ENCODE measurements around the gene RPS19. TPM values are rescaled to one million over a fixed set of nuclear protein-coding genes. Genes with fewer than 3 reads are reported as not detected.
A peak's percentile ranks its signal among the peaks of the same experiment; 100 is the strongest.
"Not testable (repeated sequence)": the region's sequence is repeated elsewhere in the genome, so short reads cannot be mapped to it uniquely, and the experiment has no call there.

RPS19 gene
- total RNA-seq, 1 donor from 2014 or later: 1,837 TPM

DNA sequence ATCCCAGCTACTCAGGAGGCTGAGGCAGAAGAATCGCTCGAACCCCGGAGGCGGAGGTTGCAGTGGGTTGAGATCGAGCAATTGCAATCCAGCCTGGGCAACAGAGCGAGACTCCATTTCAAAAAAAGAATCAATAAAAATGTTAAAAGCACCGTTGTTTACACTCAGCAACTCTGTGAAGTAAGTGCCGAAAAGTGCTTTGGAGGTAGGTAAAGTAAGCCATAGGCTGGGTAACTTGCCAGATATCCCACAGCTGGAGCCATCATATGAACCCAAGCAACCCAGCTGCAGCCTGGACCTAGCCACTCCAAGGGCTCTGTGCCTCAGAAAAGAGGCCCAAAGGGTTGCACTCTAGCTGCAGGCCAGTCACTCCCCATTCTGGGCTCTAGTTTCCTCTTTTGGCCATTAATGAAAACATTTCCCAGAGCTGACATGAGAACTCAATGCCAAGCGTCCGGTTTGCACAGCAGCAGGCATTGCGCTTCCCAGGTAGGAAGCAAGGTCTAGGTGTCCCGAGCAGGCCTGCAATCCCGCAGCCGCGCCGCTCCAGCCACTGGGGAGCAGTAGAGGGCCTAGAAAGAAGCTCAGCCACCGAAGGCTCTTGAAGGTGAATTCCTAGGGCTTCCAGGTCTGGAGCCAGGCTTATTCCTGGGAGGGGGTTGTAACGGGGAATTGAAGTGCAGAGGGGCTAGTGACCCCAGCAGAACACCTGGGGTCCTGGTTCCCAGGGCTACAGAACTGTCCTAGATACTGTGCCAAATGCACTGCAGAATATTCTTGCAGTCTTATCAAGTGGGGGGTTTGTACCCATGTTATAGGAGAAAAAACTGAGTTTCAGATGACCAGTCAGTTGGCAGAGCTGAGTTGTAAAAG, 13.0 kb downstream of the RPS19 start:
- TF ChIP-seq CTCF (IDR thresholded peaks at IDR 0.05): peak; percentile 65
- no peak for DNase-seq (ENCODE audit: extremely low spot score, unreplicated experiment)
- Mint-ChIP-seq H3K27ac (ENCODE audit: unreplicated experiment) (no peak overlapping the region), H3K9me3 (ENCODE audit: unreplicated experiment) (no peaks in the 10 kb centered on the region), H3K4me1 (ENCODE audit: unreplicated experiment) (no peaks in the 10 kb centered on the region), H3K4me3 (ENCODE audit: unreplicated experiment) (no peak overlapping the region), H3K27me3 (ENCODE audit: unreplicated experiment) (no peaks in the 10 kb centered on the region), H3K36me3 (ENCODE audit: unreplicated experiment) (peaks cover 19% of the 10 kb centered on the region)

DNA sequence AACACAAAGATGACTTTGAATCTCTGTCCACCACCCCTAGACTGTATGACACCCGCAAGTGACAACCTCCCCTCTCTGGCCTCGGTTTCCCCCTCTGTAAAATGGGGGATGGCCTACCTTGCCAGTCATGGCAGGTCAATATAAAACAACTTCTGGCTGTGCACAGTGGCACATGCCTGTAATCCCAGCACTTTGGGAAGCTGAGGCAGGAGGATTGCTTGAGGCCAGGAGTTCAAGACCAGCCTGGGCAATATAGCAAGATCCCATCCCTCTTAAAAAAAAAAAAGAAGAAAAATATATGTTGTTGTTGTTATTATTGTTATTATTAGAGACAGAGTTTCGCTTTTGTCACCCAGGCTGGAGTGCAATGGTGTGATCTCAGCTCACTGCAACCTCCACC, 15.9 kb downstream of the RPS19 start:
- H3K4me3 Mint-ChIP-seq (ENCODE audit: unreplicated experiment); H3K9me3 Mint-ChIP-seq (ENCODE audit: unreplicated experiment): not testable (repeated sequence)

DNA sequence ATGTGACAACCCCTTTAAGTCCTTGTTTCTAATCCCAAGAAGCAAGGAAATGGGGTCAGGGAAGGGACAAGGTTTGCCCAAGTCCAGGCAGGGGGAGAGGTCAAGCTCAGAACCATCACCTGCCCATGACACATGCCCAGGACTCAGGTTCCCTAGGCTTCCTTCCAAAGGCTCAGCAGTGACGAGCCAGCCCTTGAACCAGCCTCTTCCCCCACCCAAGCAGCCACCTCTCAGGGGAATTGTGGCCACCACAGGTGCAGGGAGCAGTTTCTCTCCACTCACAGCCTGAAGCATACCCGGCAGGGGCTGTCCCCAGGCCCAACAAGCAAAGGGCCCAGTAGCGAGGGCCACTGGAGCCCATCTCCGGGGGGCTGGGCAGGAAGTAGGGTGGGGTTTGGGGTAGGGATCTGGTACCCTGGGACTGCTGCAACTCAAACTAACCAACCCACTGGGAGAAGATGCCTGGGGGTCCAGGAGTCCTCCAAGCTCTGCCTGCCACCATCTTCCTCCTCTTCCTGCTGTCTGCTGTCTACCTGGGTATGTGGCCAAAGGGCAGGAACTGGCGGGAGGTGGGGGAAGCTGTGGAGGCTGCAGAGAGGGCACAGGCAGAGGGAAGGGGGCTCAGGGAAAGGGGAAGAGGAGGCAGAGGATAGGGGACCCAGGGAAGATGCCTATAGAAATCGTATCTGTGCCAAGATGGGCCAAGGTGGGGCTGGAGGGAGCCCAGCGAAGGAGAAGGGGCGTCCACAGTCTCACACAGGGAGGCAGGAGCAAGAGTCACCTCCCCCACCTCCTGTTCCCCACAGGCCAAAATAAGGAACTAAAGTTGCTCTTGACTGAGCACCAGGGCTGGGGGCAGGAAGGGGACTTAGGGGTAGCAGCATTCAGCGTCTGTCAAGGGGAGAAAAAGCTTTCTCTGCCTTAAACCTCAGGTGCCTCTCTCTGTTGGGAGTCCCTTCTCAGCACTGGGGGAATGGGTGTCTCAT, 17.1 kb downstream of the RPS19 start, which contains the start of gene CD79A:
CD79A (plus strand) TSS at position 433 of the 986 bp plus-strand sequence; CDS start at position 459, 26 bp downstream.
- Mint-ChIP-seq H3K9me3 (ENCODE audit: unreplicated experiment) (no peaks in the 10 kb centered on the region), H3K4me3 (ENCODE audit: unreplicated experiment) (no peak within 1 kb of the TSS), H3K27me3 (ENCODE audit: unreplicated experiment) (no peaks in the 10 kb centered on the region), H3K36me3 (ENCODE audit: unreplicated experiment) (no peaks in the 10 kb centered on the region), H3K27ac (ENCODE audit: unreplicated experiment) (no peak within 1 kb of the TSS), H3K4me1 (ENCODE audit: unreplicated experiment) (peaks cover under 1% of the 10 kb centered on the region)
- no peak for DNase-seq (ENCODE audit: extremely low spot score, unreplicated experiment)
- no peak for TF ChIP-seq CTCF (IDR thresholded peaks at IDR 0.05)

More for the DNA sequence above, 15.9 kb downstream of the RPS19 start:
- H3K36me3 Mint-ChIP-seq (ENCODE audit: unreplicated experiment); H3K27ac Mint-ChIP-seq (ENCODE audit: unreplicated experiment); DNase-seq (ENCODE audit: extremely low spot score, unreplicated experiment); H3K27me3 Mint-ChIP-seq (ENCODE audit: unreplicated experiment); H3K4me1 Mint-ChIP-seq (ENCODE audit: unreplicated experiment): not testable (repeated sequence)

DNA sequence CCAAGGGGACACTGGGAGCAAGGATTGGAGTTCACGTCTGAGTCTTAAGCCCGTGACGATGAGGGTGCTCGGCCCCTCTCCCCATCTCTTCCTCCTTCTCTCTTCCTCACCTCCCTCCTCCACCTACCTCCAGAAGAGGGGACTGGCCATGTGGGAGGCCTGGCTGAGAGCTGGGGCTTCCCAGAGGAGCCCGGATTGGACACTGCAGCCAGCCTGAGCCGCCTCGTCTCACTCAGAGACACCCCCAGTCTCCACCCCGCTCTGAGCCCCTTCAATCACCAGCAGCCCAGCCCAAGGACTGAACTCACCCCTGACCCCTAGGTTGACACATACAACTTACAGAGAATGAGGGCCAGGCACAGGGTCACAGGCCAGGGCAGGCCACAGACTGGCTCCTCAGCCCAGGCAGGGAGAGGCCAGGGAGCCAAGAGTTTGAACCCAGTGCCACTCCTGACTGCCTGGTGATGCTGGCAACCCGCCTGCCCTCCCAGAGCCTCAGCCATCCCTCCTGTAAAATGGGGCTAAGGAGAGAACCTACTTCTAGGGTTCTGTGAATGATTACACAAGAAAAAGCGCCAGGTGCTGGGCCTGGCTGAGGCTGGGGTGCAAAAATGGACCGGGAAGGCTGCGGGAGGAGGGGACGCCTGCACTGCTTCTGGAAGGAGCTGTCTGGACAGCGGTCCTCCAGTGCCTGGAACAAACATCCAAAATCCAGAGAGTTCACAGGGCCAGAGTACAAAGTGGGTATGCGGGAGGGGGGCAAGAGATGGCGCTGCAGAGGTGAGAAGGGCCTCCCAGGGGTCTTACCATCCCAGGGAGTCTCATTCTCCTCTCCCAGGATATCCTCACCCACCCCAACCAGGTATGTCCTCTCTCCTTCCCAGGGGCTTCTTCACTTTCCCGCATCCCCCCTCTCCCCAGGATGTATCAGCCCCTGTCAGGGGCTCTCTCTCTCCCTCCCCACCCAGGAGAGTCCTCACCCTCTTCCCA, 18.2 kb downstream of the RPS19 start:
- TF ChIP-seq CTCF (IDR thresholded peaks at IDR 0.05): no peak
- H3K4me3 Mint-ChIP-seq (ENCODE audit: unreplicated experiment): no peak overlapping the region
- no peaks in the 10 kb centered on the region for H3K27me3 Mint-ChIP-seq (ENCODE audit: unreplicated experiment)

DNA sequence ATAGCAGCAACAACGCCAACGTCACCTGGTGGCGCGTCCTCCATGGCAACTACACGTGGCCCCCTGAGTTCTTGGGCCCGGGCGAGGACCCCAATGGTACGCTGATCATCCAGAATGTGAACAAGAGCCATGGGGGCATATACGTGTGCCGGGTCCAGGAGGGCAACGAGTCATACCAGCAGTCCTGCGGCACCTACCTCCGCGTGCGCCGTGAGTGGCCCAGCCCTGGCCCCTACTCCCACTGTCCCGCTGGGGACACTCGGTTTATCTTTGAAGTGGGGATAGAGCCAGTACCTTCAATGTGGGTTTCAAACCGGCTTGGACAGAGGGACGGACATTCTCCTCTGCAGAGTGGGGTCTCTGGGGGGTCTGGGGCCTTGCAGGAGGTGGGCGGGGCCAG, 19.0 kb downstream of the RPS19 start:
- Mint-ChIP-seq H3K4me1 (ENCODE audit: unreplicated experiment) (peaks cover 8% of the 10 kb centered on the region), H3K36me3 (ENCODE audit: unreplicated experiment) (no peaks in the 10 kb centered on the region), H3K27me3 (ENCODE audit: unreplicated experiment) (no peaks in the 10 kb centered on the region), H3K9me3 (ENCODE audit: unreplicated experiment) (no peaks in the 10 kb centered on the region), H3K27ac (ENCODE audit: unreplicated experiment) (no peak overlapping the region), H3K4me3 (ENCODE audit: unreplicated experiment) (no peak overlapping the region)
- DNase-seq (ENCODE audit: extremely low spot score, unreplicated experiment): no peak
- no peak for TF ChIP-seq CTCF (IDR thresholded peaks at IDR 0.05)

More for the DNA sequence above, 18.2 kb downstream of the RPS19 start:
- no peaks in the 10 kb centered on the region for H3K9me3 Mint-ChIP-seq (ENCODE audit: unreplicated experiment)
- no peak overlapping the region for H3K27ac Mint-ChIP-seq (ENCODE audit: unreplicated experiment)
- peaks cover 6% of the 10 kb centered on the region for H3K4me1 Mint-ChIP-seq (ENCODE audit: unreplicated experiment)
- no peaks in the 10 kb centered on the region for H3K36me3 Mint-ChIP-seq (ENCODE audit: unreplicated experiment)
- DNase-seq (ENCODE audit: extremely low spot score, unreplicated experiment): no peak
